SW480 (cell line): ENCODE results near the gene BRINP1.

Source experiments
- DNase-seq: peaks from one replicate; pipeline ENCODE4 v3.0.0-alpha.2; 2016; ENCODE audit warnings: low spot score

BRINP1 gene

GRCh38 chr9:119126040-119126439 is 243.2 kb downstream of the BRINP1 start:
- DNase-seq = no peak

GRCh38 chr9:119121899-119122298 is 247.3 kb downstream of the BRINP1 start:
- no peak for DNase-seq

- no peak for DNase-seq
These were observed 251.8 kb downstream of the BRINP1 start for GRCh38 chr9:119117409-119117808.
